CD4-positive, alpha-beta T cell treated with Interleukin-1 beta for 1 hour (primary cell): ENCODE results near the gene EPHB1.
"Not testable (repeated sequence)": the region's sequence is repeated elsewhere in the genome, so short reads cannot be mapped to it uniquely, and the experiment has no call there.

ENCODE experiments used
- DNase-seq, 2 donors: peaks; one replicate each; pipeline ENCODE4 v3.0.0-alpha.2; 2020 to 2022

Gene EPHB1

GRCh38 chr3:134788283-134788682 is 6.8 kb upstream of the EPHB1 start:
- DNase-seq = not testable (repeated sequence)

DNA sequence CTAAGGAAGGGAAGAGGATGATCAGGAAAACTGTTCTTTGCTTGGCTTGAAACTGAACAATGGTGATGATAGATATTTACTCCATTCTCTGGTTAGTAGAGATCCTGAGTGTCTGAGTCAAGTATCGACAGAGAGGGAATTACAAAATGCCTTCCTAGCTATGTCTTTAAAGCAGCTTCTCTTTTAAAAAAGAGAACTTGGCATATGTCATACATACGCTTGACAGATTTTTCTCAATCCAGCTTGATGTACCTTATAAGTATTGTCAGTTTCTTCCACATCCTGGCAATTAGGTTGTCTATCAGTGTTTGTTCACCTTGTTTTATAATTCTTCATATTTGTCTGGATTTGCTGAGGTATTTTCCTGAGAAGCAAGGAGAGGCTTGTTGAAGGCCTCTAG is 5.0 kb upstream of the EPHB1 start:
- DNase-seq = no peak

DNA sequence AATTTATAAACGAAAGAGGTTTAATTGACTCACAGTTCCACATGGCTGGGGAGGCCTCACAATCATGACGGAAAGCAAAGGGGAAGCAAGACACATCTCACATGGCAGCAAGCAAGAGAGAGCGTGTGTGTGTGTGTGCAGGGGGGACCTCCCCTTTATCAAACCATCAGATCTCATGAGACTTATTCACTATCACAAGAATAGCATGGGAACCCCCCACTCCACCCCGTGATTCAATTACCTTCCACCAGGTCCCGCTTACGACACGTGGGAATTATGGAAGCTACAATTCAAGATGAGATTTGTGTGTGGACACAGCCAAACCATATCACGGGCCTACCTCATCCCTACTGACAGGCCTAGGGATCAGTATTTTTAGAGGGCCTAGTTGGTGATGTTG is 3.1 kb upstream of the EPHB1 start:
- DNase-seq = no peak

- no peak for DNase-seq
Measured at GRCh38 chr3:134792700-134793099, 2.4 kb upstream of the EPHB1 start.

DNA sequence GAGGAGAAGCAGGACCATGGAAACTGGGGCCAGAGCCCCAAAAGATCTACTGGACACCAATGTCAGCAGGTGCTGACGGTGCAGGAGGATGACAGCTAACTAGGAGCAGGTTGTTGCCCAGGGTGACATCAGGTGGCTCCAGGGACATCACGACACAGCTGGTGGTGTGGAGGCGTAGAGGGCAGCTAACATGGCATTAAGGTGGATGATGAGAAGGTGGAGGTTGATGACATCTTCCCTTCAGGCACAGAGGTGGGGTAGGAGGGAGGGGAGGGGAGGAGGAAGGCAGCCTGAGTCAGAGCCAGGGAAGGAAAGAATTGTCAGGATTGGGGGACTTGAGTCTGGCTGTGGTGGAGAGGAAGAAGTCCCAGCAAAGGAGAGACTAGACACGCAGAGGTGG is 1.5 kb upstream of the EPHB1 start:
- no peak for DNase-seq

- DNase-seq = no peak
Measured at GRCh38 chr3:134794323-134794722, 737 bp upstream of the EPHB1 start.

DNA sequence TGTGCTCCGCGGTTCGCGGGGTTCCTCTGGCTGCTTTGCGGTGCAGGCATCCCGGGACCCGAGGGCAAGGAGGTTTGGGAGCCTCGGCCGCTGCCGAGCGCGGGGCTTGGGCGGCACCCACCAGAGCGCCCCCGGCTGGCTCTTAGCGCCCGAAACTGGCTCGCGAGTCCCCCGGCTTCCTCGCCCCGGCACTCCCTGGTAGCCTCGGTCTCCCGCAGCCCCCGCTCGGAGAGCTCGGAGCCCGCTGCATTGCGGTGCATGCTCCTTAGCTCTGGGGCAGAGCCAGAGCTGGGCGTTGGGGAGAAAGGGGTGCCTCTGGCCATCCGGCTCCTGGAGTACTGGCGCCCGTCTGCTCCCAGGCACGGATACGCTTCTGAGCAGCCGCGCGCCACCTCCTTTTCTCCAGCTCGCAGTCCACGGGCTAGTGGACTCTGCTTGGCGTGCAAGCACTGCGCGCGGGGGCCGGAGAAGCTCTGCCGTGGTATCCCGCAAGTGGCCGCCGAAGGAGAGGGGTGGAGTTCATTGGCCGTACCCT is 753 bp downstream of the EPHB1 start:
- no peak for DNase-seq

DNA sequence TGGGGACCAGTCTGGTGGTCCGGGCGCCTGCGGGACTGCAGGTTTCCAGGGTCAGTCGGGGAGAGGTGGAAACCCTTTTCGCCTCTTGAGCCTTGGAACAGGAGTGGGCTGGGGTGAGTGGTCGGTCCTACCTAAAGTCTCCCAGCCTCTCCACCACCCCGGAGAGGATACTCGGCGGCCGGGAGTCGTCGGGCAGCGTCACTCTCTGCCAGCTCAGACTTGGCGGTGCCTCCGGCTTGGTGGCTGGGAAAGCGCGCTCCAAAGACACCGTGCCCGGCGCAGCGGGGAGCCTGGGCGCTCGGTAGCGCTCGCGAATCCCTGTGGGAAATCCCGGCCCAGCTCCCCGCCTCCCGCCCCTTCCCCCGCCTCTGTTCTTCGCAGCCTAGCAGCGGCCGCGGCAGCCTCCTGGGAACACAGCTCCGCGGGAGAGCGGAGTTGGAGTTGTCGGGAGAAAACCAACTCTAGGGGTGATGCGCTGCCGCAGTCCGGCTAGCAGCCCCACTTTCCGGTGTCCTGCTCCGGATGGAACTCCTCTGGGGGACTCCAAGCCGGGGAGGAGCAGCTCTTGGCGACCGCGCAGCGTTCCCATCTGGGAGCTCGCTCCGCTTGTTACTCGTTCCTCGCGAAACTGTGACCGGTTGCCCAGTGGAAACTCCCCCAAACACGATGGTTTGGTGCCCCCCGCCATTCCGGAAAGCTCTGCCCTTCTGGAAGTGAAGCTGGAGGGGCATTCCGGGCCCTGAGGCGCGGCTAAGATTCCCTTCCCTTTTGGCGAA is 1.4 kb downstream of the EPHB1 start:
- DNase-seq = no peak

GRCh38 chr3:134797057-134797740 is 2.1 kb downstream of the EPHB1 start:
- no peak for DNase-seq

GRCh38 chr3:134797741-134798451 is 2.8 kb downstream of the EPHB1 start:
- DNase-seq = no peak

- DNase-seq = no peak
Measured at GRCh38 chr3:134798681-134799311, 3.7 kb downstream of the EPHB1 start.

- no peak for DNase-seq
Measured at GRCh38 chr3:134799393-134799792, 4.3 kb downstream of the EPHB1 start.

- DNase-seq = no peak
Measured at GRCh38 chr3:134801204-134801958, 6.3 kb downstream of the EPHB1 start.

DNA sequence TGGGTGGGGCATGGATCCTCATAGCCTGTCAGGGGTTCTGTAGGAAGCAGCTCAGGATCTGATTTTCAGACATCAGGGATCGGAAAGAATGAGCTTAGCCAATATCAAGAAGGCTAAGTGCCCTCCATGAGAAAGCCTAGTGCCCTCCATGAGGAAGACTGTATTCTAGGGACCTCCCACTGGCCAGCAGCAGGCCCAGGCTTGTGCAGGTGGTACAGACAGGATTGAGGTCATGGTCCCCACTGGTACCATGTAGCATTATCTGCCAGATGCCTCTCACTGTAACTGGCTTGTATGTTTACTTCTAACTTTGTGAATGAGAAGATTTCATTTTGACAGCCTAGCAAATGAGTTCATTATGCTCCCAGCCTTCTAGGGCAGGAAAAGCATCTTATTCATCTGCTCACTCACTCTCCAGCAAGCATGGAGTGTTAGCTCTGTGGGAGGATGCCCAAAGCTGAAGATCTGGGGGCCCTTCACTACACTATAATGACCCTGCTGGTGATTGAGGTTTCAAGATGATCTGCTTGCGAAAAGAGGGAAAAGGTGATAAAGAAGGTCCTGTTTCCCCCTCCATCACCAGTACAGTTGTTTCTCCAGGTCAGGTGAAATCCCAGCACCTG is 7.5 kb downstream of the EPHB1 start:
- DNase-seq = no peak

GRCh38 chr3:134803051-134803505 is 8.0 kb downstream of the EPHB1 start:
- no peak for DNase-seq

DNA sequence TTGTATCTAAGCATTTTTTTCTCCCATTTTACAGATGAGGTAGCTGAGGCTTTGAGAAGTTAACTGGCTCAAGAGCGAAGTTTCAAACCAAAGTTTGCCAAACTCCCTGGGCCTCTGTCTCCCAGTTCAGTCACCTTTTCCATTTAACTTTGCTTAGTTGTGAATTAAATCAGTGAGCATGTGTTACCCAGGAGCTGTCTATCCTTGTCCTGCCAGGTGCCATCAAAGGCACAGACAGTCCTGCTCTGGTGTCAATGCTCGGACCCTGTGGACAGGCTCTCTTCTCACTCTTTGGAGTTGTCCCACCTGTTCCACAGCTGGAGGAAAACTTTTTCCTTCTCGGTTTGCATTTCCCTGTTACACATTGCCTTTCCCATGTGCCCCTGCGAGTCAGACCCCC is 8.6 kb downstream of the EPHB1 start:
- DNase-seq = no peak

DNA sequence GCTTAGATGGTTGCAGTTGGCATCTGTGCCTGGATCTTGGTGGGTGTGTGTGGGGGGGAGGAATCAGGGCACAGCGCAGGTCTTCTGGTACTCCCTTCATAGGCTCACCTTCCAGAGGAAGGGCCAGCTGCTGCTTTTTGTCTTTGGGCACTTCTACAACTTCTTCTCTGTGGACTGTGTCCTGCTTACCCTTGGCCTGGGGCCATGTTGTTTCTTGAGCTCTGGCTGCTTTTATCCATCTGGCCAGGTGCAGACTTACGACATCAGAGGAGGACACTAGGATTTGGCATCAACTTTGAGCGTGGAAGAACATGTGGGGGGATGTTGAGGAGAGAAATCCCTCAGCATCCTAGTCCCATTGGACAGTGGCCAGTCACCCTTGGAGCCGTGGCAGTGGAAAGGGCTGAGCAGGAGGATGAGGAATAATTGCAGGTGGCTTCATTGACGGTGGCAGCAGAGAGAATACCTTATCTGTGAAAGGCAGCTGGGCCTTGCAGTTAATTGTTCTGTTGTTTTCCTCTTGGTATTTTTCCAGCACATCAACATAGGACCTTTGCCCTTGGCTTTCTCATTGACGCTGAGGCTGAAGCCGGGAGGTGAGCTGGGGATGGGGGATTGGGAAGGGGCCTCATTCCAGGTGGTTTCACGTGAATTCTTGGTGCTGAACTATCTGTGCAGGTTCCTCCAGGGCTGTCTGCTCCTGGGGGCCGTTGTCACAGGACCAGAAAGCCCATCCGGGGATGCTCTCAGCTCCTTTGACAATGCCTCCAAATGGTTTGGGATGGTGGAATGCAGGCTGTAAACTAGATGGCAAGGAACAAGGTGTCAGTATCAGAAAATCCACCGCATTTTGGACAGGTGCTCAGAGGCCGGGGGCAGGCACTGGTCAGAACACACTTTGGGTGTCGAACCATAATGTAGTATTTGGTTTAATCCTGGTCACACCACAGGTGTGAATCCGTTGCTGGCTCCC is 9.7 kb downstream of the EPHB1 start:
- DNase-seq = no peak

- DNase-seq = no peak
Measured at GRCh38 chr3:134807189-134807588, 12.1 kb downstream of the EPHB1 start.

DNA sequence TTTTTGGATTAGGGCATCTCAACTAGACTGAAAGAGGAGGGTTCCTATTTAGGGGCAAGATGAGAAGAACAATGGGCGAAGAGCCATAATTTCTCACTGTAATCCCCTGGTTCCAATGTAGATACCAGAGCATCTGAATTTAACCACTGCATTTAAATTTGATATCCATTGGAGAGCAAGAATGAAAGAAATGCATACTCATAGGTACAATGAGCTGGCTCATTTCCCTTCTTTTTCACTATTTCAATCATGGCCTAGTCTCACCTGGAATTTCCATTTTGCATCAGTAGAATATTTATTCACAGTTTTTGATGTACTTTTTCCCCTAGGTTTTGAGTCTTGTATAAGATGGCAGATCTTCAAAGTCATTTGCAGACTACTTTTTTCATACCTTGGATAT is 13.8 kb downstream of the EPHB1 start:
- DNase-seq = no peak

- no peak for DNase-seq
Measured at GRCh38 chr3:134809427-134810051, 14.5 kb downstream of the EPHB1 start.
